HG03280 (cell line): ENCODE results near the gene PPDPF.
"Not testable (repeated sequence)": the region's sequence is repeated elsewhere in the genome, so short reads cannot be mapped to it uniquely, and the experiment has no call there.

ENCODE experiments used
- ATAC-seq: cut with Tn5 transposase; IDR thresholded peaks from one replicate; pipeline ENCODE4 v1.9.1; 2021; ENCODE audit warnings: mild to moderate bottlenecking, moderate library complexity; ENCODE audit not compliant: unreplicated experiment

Gene PPDPF, protein sequence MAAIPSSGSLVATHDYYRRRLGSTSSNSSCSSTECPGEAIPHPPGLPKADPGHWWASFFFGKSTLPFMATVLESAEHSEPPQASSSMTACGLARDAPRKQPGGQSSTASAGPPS

DNA sequence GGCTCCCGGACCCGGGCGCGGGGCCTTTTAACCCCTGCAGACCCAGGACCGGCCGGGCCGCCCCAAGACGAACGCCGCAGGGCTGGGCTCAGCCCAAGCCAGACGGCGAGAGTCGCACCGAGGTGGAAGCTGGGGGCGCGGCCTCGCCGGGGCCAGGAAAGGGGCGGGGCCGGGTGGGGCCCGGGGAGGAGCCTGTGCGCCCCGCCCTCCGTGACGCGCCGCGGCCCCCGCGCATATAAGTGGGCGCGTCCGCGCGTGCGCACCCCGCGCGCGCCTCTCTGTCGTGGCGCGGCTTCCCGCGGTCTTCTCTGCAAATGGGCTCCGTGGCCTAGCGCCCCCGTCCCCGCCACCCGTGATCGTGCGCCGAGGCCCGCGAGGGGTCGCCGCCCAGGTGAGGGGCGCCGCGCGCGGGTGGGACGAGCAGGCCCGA lies at the start of gene PPDPF:
TSS of gene PPDPF (plus strand) at position 262 of the 430 bp plus-strand sequence. CDS start 544 bp downstream, outside the sequence.
- peak; percentile 60 for ATAC-seq

DNA sequence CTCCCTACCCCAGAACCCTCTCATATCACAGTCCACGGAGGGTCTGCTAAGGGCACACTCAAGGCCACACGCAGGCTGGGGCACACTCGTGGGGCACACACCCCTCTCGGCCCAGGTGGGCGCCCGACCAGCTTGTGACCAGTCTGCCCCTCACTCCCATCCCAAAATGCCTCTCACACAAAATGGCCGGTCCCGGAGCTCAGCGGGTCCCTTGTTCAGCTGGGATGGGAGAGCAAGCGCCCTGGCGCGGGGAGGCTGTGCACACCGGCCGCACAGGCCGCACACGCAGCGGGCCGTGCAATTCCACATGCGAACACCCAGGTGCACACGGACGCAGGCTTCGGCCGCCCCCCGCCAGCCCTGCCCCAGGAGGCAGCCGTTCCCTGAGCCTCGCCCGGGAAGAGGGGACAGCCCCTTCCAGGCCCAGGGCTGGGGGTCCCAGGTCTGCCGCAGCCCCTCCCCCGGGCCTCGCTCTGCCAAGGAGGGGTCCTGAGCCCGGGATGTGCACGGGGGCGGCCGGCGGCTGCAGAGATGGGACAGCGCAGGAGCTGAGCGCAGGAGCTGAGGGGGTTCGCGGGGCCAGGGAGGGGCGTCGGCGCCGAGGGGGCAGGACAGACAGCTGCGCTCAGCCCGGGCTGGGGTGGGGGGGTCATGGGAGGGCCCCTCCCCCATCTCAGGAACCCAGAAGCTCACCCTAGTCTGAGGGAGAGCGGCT lies 49.4 kb upstream of the PPDPF start:
- no peak for ATAC-seq

DNA sequence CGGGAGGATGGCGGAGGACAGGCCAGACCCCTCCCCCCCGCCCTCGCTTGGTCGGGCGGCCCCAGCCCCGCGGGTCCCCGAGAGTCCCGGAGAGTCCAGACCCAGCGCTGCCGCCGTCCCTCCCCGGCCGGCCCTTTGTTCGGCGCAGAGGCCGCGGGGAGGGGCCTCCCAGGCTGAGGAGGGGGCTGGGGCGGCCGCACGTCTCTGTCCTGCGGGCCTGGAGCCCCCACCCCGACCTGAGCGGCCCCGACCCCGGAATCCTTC lies 48.9 kb upstream of the PPDPF start:
- ATAC-seq, result no peak

DNA sequence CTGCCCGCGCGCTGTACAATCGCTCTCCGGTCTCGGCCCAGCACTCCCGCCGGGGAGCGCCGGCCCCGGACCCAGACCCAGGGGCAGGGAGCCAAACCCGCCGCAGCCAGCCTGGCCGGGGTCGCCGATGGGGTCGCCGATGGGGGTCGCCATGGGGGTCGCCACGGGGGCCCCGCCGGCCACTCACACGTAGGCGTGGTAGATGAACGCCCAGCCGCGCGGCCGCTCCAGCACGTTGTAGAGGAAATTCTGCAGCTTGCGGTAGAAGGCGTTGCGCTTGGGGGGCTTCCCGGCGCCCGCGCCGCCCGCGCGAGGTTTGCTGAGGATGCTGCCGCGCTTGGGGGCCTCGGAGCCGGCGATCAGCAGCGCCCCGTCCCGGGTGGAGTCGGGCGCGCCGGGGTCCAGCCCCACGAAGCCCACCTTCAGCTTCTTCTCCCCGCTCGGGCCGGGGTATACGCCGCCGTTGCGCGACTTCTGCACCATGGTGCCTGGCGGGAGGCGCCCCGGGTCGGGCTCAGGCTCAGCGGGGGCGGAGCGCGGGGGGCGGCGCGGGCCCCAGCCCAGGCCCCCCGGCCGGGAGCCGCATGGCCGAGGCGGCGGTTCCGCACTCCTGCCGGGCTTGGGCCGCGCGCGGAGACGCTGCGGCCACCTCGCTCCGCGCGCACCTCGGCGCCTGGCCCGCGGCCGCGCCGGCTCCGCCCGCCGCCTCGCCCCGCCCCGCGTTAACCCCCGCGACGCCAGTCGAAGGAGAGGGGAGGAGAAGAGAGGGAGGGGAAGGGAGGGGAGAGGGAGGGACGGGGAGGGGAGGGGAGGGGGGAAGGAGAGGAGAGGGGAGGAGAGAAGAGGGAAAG lies 48.4 kb upstream of the PPDPF start, which contains the start of gene KCNQ2:
TSS of gene KCNQ2 (minus strand) at position 675 of the 851 bp plus-strand sequence. CDS start at position 483, 192 bp downstream.
- no peak for ATAC-seq

DNA sequence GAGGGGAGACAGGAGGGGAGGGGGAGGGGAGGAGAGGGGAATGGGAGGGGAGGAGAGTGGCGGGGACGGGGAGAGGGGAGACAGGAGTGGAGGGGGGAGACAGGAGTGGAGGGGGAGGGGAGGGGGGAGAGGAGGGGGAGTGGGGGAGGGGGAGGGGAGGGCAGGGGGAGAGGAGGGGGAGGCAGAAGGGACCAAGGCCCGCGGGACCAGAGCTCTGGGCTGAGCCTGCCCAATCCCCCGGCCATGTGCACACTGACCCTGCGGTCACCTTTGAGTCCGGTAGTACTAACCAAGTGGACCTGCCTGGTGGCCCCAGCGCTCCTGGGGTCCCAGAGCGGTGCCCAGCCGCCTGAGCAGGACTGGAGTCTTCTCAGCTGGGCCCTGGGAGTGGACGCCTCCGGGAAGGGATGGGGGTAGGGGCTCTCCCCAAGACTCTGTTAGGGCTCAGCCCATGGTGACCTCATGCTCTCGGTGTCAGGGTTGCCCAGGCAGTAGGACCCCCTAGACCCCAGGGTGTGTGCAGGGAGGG lies 47.6 kb upstream of the PPDPF start:
- no peak for ATAC-seq

DNA sequence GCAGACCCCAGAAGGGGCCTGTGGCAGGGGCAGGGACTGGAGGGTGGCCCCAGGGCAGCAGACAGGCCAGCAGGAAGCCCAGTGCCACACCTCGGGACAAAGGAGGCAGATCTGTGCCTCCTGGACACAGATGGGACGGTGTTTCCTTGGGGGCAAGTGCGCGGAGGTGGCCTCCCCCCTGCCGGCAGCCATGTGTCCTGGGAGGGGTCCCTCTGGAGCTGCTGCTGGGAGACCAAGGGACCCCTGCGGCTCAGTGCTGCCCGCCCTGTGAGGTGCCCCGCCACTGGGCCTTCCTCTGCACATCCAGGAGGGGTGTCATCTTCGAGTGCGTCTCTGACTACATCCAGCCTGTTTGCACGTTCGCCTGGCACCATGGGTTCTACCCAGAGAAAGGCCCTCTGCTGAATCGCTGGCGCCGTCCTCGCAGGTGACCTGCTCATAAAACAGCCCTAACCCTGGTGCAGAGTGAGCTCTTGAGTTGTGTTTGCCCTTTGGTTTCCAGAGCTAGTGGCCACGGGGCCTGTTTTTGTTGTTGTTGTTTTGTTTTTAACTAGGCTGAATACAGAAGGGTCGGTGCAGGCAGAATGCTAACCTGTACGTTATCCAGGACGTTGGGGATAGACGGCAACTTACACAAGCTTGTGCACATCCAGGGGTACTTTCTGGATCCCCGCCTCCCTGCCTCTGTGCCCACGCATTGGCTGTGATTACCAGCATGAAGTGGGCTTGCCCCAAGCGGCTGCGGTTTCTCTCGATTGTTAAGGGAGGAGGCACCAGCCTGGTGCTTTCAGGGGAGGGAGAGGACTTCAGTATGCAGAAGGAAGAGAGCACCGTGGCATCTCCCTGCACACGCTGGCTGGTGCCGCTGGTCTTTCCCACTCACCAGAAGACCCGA lies 46.8 kb upstream of the PPDPF start:
- no peak for ATAC-seq

DNA sequence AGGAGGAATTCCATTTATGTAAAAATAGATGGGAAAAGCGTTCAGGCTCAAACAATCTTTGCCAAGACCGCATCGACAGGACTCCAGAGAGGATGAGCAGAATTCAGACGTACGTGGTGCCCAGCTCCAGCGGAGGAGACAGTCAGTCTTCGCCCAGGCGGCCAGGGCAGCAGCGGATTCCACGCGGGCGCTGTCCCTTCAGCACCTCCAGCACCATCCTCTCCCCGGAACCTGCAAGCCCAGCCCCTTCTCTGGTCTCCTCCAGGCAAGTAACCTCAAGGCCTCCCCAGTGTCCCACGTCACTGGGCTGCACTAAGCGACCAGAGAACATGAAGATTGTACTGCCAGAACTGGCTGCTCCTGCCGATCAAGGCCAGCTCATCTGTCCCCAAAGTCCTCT lies 45.4 kb upstream of the PPDPF start:
- no peak for ATAC-seq

DNA sequence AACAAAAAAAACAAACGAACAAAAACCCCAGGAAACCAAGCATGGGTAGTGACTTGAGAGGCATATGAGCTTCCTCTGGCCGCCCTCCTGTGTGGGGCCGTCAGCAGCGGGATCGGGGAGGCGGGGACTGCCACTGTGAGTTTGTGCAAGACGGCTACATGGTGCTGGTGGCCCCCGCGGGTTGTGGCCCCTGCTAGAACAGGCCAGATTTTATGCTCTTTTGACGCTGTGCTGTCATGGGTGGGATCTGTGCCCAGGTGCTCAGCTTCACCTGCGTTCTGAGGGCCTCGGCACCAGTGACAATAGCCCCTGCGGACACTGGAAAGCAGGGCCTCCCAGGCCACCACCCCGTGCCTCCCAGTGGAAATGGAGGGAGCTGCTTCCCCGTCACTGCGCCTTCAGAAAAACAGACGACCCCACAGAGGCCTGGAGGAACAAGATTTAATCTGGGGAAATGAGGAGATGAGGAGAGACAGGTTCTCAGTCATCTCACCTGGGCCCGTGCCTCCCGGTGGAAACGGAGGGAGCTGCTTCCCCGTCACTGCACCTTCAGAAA lies 43.4 kb upstream of the PPDPF start:
- ATAC-seq, result no peak

DNA sequence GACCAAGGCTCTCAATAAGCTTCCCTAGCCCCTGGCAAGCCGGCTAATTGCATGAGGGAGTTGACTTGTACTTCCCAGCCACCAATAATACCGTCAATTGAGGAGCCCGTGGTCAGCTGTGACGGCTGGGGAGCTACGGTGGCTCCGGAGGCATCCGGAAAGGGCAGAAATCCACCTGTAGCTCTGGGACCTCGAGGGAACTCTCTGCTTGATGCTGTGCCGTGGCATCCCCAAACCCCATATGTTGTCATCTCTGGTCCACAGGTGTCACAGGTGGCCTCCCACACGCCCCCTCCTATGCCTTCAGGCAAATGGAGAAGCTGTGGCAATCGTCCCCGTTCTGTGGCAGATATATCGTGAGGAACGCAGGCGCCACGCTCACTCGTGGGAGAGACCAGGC lies 42.6 kb upstream of the PPDPF start:
- no peak for ATAC-seq

DNA sequence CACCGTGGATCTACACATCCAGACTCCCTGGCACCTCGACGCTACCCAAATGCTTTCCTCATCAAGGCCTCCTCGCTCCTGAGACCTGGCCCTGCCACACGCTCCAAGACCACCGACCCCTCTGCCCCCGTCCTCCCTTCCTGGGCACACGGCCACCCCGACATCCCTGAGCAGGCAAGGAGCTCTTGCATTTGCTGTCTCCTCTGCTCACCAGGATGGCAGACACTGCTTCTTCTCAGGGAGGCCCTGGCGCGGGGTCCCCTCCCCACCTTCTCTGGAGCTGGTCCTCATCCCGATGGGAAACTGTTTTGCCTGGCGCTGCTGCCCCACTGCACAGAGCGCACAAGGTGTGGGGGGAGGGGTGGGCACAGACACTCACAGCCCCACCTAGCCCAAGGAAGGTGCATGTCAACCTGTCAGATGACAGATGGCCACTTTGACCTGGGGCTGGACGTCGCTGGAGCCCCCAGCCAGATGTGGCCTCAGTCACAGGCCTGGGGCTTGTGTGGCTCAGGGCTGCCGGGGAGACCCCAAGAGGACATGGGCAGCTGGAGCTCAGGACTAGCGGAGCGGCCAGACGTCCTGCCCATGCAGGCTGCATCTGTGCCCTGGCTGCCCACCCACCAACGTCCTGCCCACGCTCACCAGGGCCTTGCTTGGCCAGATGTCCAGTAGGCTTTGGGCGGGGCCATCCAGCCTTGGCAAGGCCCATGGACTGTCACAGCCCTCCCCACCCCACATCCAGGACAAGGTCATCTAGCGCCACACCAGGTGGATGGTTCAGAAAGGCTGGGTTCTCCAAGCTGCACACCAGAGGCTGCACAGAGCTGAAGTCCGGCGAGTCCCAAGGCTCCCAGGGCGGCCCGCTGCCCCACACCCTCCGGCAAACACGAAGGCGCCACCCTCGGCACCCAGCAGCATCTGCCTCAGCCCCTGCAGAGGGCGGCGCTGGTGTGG lies 41.9 kb upstream of the PPDPF start:
- no peak for ATAC-seq

DNA sequence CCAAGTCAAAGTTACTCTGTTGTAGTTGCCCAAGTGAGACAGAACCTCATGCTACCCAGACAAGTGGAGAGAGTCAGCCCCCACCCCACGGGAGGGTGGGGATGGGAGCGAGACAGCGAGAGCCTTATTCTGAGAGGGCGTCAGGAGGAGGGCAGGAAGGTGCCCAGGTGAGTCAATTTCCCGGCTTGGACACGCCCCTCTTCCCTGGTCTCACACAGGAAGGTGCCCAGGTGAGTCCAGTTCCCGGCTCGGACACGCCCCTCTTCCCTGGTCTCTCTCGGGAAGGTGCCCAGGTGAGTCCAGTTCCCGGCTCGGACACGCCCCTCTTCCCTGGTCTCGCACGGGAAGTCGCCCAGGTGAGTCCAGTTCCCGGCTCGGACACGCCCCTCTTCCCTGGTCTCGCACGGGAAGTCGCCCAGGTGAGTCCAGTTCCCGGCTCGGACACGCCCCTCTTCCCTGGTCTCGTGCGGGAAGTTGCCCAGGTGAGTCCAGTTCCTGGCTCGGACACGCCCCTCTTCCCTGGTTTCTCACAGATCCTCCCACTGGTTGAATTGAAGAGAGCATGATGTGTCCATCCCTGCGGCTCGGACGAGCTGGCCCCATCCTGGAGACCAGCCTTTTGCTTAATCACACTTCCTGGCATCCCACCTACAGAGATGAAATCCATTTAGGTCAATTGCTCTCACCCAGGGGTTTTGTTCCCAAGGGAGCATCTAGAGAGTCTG lies 40.7 kb upstream of the PPDPF start:
- not testable (repeated sequence) for ATAC-seq

DNA sequence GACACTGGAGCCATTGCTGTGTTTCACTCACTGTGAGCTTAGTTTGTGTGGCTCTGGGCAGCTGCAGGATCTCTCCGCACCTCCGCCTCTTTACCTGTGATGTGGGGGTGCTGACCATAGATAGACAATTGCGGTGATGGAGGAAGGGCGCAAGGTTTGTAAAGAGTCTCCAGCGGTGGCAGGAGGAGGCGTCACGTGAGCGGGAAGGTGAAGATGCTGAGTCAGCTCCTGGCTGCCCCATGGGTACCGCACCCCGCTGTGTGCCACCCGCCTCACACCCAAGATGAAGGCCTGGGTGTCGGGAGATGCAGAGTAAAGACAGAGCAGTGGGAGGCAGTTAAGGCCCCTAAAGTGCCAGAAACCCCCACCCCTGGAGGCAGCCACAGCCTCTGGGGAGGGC lies 39.1 kb upstream of the PPDPF start:
- ATAC-seq, result no peak

DNA sequence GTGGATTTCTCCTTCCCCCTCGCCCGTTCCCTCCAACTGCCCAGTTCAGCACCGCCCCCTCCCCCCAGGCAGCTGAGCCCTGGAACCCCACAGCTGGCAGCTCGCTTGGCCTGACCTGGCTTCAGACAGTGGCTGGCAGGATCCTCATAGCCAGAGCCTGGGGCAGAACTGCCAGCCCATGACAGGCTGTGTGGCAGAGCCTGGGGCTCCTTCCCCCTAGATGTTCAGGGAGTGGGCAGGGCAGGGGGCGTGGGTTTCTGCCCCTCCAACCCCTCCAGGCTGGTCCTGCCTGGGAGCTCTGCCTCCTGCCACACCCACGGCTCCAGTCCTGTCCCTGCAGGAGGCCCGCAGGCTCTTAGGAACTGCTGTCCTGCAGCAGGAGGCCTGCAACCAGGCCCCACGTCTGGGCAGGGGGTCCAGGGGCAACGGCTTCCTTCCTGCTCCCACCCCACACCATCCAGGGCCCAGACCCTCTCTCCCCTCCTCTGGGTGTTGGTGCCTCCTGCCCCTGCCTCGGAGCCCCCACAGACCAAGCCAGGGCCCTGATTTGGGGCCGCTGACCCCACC lies 38.5 kb upstream of the PPDPF start:
- no peak for ATAC-seq

DNA sequence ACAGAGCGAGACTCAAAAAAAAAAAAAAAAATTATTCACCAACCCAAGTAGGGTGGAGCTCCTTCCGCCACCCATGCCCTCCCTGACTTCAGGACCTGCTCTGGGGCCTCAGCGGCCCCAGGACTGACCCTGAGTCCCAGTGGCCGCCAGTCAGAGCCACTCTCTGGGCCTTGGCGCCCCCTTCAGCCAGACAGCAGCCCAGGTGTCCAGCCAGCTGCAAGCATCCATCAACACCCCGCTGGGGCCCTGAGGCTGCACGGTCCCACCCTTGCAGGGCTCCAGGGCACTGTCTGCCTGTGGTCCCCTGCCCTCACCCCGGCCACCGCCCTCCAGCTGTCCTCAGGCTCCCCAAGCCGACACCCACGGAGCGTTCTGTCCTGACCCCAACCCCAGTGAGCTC lies 36.7 kb upstream of the PPDPF start:
- ATAC-seq, result no peak

DNA sequence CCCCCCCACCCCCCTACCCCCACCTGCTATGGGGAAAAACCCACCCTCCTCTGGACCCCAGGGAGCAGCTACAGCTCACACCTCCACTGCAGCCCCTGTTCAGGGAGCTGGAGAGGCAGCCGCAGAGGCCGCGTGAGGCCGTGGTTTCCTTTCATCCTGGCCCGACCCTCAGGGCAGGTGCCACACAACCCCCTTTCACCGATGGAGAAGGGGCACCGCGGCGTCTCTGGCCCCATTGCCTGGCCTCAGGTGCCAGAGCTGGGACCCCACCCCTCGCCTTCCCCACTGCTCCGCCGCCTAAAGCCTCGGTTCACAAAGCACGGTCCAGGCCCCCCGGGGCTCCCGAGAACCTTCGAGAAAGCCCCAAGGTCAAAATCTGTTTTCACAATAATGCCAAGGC lies 36.3 kb upstream of the PPDPF start:
- ATAC-seq, result no peak

DNA sequence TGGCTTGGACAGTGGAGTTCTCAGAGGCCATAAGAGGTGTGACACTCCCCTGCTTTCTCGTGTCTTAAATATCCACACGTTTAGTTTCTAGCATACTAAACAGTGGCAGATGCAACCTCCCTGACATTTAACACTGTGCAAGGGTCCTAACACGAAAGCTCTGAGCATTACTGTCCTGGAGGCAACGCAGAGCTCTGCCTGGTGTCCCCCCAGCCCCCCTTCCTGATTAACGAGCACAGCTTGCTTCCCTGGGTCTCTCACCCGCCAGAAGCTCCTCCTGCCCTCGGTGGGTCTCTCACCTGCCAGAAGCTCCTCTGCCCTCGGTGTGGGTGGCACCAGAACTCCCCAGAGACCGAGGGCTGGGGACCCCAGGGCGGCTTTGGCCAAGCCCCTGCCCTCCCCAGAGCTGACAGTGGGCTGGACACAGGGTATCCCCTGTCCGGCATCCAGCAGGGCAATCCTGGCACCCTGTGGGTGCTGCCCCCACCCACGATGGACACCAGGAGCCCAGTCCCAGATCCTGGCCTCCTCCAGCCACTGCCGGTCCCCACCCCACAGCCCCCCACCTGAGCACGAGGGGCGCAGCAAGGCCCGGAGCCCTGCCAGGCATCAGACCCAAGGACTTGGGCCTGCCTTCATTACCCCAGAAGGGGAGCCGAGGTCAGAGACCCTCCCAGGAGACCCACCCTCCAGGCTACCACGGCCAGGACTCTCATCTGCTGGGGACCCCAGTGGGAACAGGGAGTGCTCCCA lies 35.7 kb upstream of the PPDPF start:
- no peak for ATAC-seq

DNA sequence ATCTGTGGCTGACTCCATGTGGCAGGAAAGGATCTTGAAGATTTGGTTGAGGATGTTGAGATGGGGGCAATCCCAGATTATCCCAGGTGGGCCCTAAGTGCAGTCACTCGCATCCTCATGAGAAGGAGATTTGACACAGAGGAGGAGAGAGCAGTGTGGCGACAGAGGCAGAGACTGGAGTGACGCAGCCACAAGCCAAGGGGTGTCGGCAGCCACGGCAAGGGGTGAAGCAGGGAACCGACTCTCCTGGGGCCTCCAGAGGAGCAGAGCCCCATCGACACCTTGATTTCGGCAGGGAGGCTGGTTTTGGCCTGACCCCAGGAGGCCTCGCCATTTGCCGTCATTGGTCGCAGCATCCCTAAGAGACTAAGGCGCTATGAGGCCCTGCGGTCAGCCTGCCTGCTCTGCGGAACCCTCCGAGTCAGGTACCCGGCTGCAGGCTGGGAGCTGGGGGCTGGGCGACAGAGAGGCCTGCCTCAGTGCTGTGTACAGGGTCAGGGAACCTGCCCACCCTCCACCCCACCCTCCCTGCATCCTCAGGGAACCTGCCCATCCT lies 34.2 kb upstream of the PPDPF start:
- ATAC-seq, result no peak
